ENCODE measurements around the gene DDTL. TPM values are rescaled to one million over a fixed set of nuclear protein-coding genes. Genes with fewer than 3 reads are reported as not detected.
"Not testable (repeated sequence)": the region's sequence is repeated elsewhere in the genome, so short reads cannot be mapped to it uniquely, and the experiment has no call there.

DDTL gene
- total RNA-seq, 3 donors from 2014 or later (not counting 1 experiment from before 2014, with no cell fraction given) = 5.0 TPM; not detected in 2

- H3K36me3 Mint-ChIP-seq; H3K9me3 ChIP-seq (ENCODE audit: control insufficient read depth, insufficient read depth, low read length); H3K4me3 Mint-ChIP-seq; H3K4me3 ChIP-seq (ENCODE audit: low read length); H3K27me3 Mint-ChIP-seq (ENCODE audit: low read depth in 2 of 2); H3K4me1 Mint-ChIP-seq; H3K27me3 ChIP-seq (ENCODE audit: control insufficient read depth, insufficient read depth, low read length); DNase-seq; ATAC-seq; H3K27ac Mint-ChIP-seq; H3K36me3 ChIP-seq (ENCODE audit: control insufficient read depth, insufficient read depth, low read length); H3K27ac ChIP-seq (ENCODE audit: low read length); intact Hi-C loops (cut with micrococcal nuclease); H3K4me1 ChIP-seq (ENCODE audit: control insufficient read depth, insufficient read depth, low read length); H3K9me3 Mint-ChIP-seq: not testable (repeated sequence)
- WGBS (ENCODE audit: insufficient coverage) = no CpG with 5 or more reads among the region's 41 CpGs
Observed at GRCh38 chr22:23979557-23980240, 13.0 kb downstream of the DDTL start, which contains the start of gene GSTT2. TSS of gene GSTT2 (plus strand) at chr22:23980134.

- H3K36me3 Mint-ChIP-seq; H3K4me1 Mint-ChIP-seq; H3K4me3 Mint-ChIP-seq; H3K4me3 ChIP-seq (ENCODE audit: low read length); H3K27me3 ChIP-seq (ENCODE audit: control insufficient read depth, insufficient read depth, low read length); H3K27ac ChIP-seq (ENCODE audit: low read length); H3K27me3 Mint-ChIP-seq (ENCODE audit: low read depth in 2 of 2); ATAC-seq; H3K27ac Mint-ChIP-seq; H3K9me3 Mint-ChIP-seq; DNase-seq; intact Hi-C loops (cut with micrococcal nuclease); H3K4me1 ChIP-seq (ENCODE audit: control insufficient read depth, insufficient read depth, low read length); H3K36me3 ChIP-seq (ENCODE audit: control insufficient read depth, insufficient read depth, low read length); H3K9me3 ChIP-seq (ENCODE audit: control insufficient read depth, insufficient read depth, low read length): not testable (repeated sequence)
- WGBS (ENCODE audit: insufficient coverage) = 55% methylated on average over 3 of the region's 7 CpGs
Observed at GRCh38 chr22:23980567-23980966, 13.9 kb downstream of the DDTL start.

DNA sequence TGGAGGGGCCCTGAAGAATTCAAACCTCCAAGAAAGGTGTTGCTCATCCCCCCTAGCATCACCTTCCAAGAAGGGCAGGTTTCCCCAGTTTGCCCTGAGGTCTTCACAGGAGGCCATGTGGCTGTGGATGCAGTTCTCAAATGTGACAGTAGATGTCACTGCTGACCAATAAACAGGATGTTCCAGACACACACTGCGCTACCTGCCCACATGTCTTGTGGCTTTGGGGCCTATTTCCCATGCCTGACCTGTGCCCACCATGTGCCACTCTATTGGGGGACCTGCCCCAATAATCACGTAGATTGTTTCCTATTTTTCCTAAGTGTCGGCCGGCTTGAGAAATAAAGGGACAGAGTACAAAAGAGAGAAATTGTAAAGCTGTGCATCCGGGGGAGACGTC lies 17.7 kb downstream of the DDTL start:
- DNase-seq = no peak
- Mint-ChIP-seq H3K36me3 (no peaks in the 10 kb centered on the region), H3K27me3 (ENCODE audit: low read depth in 2 of 2) (no peaks in the 10 kb centered on the region), H3K4me1 (peaks cover 0 to 4% of the 10 kb centered on the region in 2 donors), H3K4me3 (no peak overlapping the region), H3K9me3 (no peaks in the 10 kb centered on the region), H3K27ac (no peak overlapping the region)
- intact Hi-C loops (cut with micrococcal nuclease) = no loop called here
- Histone ChIP-seq H3K27ac (ENCODE audit: low read length) (no peak overlapping the region), H3K9me3 (ENCODE audit: control insufficient read depth, insufficient read depth, low read length) (no peaks in the 10 kb centered on the region), H3K27me3 (ENCODE audit: control insufficient read depth, insufficient read depth, low read length) (no peaks in the 10 kb centered on the region), H3K36me3 (ENCODE audit: control insufficient read depth, insufficient read depth, low read length) (no peaks in the 10 kb centered on the region), H3K4me1 (ENCODE audit: control insufficient read depth, insufficient read depth, low read length) (no peaks in the 10 kb centered on the region), H3K4me3 (ENCODE audit: low read length) (no peak overlapping the region)
- no peak for TF ChIP-seq CTCF (IDR thresholded peaks at IDR 0.05)
- ATAC-seq = peak; percentile 78 to 88 (median 84)
- WGBS (ENCODE audit: insufficient coverage) = 34% methylated on average over 6 of the region's 6 CpGs

- H3K4me1 ChIP-seq (ENCODE audit: control insufficient read depth, insufficient read depth, low read length); H3K27me3 ChIP-seq (ENCODE audit: control insufficient read depth, insufficient read depth, low read length); H3K36me3 ChIP-seq (ENCODE audit: control insufficient read depth, insufficient read depth, low read length); H3K36me3 Mint-ChIP-seq; H3K4me1 Mint-ChIP-seq; H3K27ac ChIP-seq (ENCODE audit: low read length); H3K27ac Mint-ChIP-seq; H3K27me3 Mint-ChIP-seq (ENCODE audit: low read depth in 2 of 2); H3K9me3 ChIP-seq (ENCODE audit: control insufficient read depth, insufficient read depth, low read length); intact Hi-C loops (cut with micrococcal nuclease); ATAC-seq; H3K4me3 ChIP-seq (ENCODE audit: low read length); H3K9me3 Mint-ChIP-seq; DNase-seq; H3K4me3 Mint-ChIP-seq: not testable (repeated sequence)
- 92% methylated on average over 8 of the region's 8 CpGs for WGBS (ENCODE audit: insufficient coverage)
Observed at GRCh38 chr22:23986089-23986488, 19.4 kb downstream of the DDTL start.

GRCh38 chr22:23986538-23987178 lies 20.0 kb downstream of the DDTL start:
- H3K27me3 ChIP-seq (ENCODE audit: control insufficient read depth, insufficient read depth, low read length) = not testable (repeated sequence)
- WGBS (ENCODE audit: insufficient coverage) = 76% methylated on average over 4 of the region's 4 CpGs

DNA sequence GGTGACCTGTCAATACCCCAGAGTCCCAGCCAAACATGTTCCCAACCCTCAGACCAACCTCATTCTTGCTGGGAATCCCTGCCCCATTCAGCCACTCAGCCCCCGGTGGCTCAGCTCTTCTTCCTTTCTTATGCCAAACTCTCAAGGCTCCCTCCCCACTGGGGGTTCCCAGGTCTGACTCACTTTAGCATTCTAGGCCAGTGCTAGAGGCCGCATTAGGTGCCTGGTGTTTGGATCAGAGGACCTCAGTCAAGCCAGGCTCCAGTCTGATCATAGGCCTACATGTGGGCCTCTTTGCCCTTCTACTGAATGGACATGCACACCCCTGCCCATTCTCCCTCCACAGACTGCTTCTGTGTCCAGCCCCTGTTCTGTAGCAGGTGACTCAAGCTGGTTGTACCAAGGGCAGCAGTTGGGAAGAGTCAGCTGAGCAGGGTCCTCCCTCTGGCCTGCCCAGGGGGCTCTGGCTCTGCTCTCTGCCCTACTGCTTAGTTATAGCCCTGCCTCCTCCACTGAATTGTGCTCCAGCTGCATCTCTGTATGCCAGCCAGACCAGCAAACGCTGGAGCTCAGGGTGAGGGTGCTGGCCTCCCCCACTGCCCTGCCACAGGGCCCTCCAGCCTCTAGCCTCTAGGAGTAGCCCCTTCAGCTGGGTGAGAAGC lies 23.0 kb downstream of the DDTL start:
- H3K4me1 Mint-ChIP-seq; H3K4me3 Mint-ChIP-seq; H3K9me3 Mint-ChIP-seq; H3K36me3 ChIP-seq (ENCODE audit: control insufficient read depth, insufficient read depth, low read length); intact Hi-C loops (cut with micrococcal nuclease); H3K27me3 Mint-ChIP-seq (ENCODE audit: low read depth in 2 of 2); H3K27ac ChIP-seq (ENCODE audit: low read length); H3K27me3 ChIP-seq (ENCODE audit: control insufficient read depth, insufficient read depth, low read length); H3K4me3 ChIP-seq (ENCODE audit: low read length); ATAC-seq; H3K4me1 ChIP-seq (ENCODE audit: control insufficient read depth, insufficient read depth, low read length); H3K36me3 Mint-ChIP-seq; H3K9me3 ChIP-seq (ENCODE audit: control insufficient read depth, insufficient read depth, low read length): not testable (repeated sequence)
- 84% methylated on average over 2 of the region's 3 CpGs for WGBS (ENCODE audit: insufficient coverage)
- peak in 1 of 2 donors; percentile 1 for DNase-seq
- peak overlapping the region in 1 of 2 donors; percentile 45 for H3K27ac Mint-ChIP-seq

More at GRCh38 chr22:23986538-23987178, 20.0 kb downstream of the DDTL start:
- H3K4me1 ChIP-seq (ENCODE audit: control insufficient read depth, insufficient read depth, low read length); H3K4me3 Mint-ChIP-seq; H3K27ac Mint-ChIP-seq; H3K9me3 Mint-ChIP-seq; intact Hi-C loops (cut with micrococcal nuclease); H3K36me3 ChIP-seq (ENCODE audit: control insufficient read depth, insufficient read depth, low read length); H3K27me3 Mint-ChIP-seq (ENCODE audit: low read depth in 2 of 2); DNase-seq; H3K9me3 ChIP-seq (ENCODE audit: control insufficient read depth, insufficient read depth, low read length); H3K36me3 Mint-ChIP-seq; ATAC-seq; H3K4me3 ChIP-seq (ENCODE audit: low read length); H3K4me1 Mint-ChIP-seq; H3K27ac ChIP-seq (ENCODE audit: low read length): not testable (repeated sequence)

DNA sequence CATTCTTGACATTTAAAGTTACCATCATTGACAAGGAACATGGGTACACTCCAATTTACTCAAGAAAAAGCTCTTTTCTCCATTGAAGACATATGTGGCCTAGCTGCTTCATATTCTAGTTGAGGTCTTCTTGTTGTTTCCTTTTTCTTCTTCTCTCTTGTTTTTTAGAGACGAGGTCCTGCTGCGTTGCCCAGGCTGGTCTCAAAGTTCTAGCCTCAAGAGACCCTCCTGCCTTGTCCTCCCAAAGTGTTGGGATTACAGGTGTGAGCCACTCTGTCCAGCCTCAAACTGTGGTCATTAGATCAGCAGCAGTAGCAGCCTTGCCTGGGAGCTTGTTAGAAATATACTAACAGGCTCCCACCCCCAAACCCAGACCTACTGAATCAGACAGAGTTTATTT lies 26.4 kb downstream of the DDTL start:
- WGBS (ENCODE audit: insufficient coverage) = no CpG with 5 or more reads among the region's 2 CpGs
- not testable (repeated sequence) for H3K27ac ChIP-seq (ENCODE audit: low read length)

More for the DNA sequence above, 26.4 kb downstream of the DDTL start:
- H3K27ac Mint-ChIP-seq; H3K9me3 Mint-ChIP-seq; H3K27me3 ChIP-seq (ENCODE audit: control insufficient read depth, insufficient read depth, low read length); DNase-seq; H3K36me3 Mint-ChIP-seq; intact Hi-C loops (cut with micrococcal nuclease); ATAC-seq; H3K4me1 ChIP-seq (ENCODE audit: control insufficient read depth, insufficient read depth, low read length); H3K36me3 ChIP-seq (ENCODE audit: control insufficient read depth, insufficient read depth, low read length); H3K4me3 ChIP-seq (ENCODE audit: low read length); H3K4me1 Mint-ChIP-seq; H3K9me3 ChIP-seq (ENCODE audit: control insufficient read depth, insufficient read depth, low read length): not testable (repeated sequence)
- Mint-ChIP-seq H3K4me3 (peak overlapping the region; percentile 49), H3K27me3 (ENCODE audit: low read depth in 2 of 2) (peaks cover 0 to 10% of the 10 kb centered on the region in 2 donors)
